ENCODE measurements around the gene SLC6A16.
"Not testable (repeated sequence)": the region's sequence is repeated elsewhere in the genome, so short reads cannot be mapped to it uniquely, and the experiment has no call there.

SLC6A16 gene

DNA sequence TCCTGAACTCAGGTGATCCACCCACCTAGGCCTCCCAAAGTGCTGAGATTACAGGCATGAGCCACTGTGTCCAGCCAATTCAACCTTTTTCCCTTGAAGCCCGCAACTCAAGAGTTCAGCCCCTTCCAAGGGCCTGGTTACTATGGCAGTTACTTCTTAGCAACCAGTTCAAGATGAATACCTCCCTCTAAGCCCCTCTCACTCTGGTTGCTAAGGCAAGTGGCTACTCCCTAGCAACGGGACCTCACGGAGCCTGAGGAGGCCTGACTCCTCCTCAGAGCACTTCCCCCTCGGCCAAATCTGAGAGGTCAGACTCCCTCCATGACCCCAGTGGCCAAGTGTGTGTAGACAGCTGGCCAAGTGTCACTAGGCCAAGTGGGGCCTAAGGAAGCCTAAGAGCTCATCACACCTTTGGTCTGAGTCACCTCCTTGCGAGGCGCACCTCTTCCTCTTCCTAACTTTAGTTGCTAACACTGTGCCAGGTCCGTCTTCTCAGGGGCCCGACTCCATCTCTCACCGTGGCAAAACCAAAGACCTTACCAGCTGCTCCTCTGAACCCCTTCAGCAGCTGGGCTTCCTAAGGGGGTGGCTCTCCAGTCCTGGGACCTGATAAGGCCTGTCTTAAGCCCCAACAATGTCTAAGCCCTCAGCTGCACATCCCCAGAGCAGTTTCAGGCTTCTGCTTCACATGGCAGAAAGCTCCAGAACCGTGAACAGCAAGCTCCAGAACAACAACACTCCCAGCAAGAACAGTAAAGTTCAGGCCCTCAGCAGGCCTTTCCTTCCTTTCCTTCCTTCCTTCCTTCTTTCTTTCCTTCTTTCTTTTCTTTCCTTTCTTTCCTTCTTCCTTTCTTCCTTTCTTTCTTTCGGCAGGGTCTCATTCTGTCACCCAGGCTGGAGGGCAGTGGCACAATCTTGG, 19.8 kb upstream of the SLC6A16 start:
- no peak for DNase-seq

DNA sequence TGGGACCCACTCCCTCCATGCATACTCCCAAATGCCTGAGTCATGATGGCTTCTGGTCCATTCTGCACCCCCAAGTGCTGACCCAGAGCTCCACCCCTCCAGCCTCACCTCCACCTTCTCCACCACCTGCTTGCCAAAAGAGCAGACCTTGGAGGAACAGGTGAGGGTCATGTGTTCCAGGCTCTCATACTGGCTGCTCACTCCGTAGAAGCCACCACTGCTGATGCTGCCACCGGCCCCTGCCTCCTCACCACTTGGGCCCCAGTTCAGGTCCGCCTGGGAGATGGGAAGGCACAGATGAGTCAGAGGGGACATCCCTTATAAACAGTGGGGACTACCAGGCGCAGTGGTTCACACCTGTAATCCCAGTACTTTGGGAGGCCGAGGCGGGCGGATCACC, 18.1 kb upstream of the SLC6A16 start:
- DNase-seq, result no peak

DNA sequence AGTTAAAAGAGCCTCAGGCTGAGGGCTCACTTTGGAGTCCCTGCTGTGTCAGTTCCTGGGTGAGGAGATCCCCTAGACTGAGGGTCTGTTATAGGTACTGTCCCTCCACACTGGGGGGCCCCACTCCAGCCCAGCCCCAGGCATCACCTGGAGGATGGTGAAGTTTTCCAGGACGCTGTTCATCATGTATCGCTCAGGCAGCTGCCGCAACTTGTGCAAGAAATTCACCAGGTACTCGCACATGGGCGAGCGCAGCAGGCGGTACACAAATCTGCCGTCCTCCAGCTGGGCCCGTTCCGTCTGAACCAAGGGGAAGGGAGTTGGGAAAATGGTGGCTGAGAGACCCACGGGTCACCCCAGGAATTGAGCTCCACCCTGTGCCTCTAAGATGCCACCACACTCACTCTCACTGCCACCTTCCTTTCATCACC, 17.3 kb upstream of the SLC6A16 start:
- no peak for DNase-seq

DNA sequence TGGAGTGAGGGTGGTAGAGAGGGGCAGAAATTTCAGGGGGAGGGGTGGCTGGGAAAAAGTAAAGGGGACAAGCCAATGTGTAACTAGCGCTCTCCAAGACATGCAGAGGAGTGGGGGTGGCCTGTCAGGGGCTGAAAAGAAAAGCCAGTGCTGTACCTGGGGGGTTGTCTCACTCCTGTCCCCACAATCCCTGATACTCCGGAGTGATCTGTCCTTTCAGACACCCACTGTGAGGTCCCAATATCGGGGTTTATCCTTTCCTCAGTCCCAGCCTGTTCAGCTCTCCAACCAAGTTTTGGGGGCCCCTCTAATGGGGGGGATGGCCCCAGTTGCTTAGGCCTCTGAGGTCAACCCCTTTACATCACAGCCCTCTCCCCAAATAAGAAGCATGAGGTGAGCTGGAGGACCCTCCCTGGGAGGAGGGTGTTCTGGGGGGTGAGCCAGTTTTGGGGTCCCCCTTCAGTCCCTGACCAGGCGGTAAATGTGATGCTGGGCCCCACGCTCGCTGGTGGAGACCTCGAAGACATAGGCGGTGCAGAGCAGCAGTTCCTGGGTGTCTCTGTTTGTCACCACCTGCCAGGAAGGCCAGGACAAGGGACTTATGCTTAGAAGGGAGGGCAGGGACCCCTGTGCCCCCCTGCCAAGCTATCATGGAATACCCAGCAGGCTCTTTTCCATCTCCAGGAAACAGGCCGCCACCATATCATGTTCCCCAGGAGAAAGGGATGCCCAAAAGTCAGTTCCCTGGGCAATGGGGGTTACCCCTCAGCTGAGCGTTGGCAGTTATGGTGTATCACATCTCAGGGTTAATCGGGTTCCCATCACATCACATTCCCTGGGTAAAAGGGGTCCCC, 16.1 kb upstream of the SLC6A16 start:
- DNase-seq, result no peak

DNA sequence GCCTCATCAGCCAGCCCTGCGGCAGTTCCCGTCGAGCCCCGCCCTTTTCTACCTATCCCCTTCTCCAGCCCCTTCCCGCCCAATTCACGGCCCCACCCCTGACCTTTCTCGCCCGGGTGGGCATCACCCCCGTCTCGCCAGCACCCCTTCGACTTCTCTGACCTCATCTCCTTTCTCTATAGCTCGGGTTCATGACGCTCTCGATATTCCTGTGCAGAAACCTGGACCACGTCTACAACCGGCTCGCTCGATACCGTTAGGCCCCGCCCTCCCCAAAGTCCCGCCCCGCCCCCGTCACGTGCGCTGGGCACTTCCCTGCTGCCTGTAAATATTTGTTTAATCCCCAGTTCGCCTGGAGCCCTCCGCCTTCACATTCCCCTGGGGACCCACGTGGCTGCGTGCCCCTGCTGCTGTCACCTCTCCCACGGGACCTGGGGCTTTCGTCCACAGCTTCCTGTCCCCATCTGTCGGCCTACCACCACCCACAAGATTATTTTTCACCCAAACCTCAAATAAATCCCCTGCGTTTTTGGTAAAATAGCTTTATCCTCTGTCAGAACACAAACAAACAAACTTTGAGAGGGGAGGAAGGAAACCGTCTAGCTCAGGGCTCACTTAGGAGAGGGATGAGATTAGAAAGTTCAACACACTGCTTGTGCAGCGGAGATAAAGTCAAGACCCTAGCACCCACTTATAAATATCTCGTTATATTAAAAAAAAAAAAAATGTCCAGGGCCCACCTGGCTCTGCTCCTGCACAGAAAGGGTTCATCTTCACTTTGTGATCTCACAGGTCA, 15.3 kb upstream of the SLC6A16 start:
- no peak for DNase-seq

DNA sequence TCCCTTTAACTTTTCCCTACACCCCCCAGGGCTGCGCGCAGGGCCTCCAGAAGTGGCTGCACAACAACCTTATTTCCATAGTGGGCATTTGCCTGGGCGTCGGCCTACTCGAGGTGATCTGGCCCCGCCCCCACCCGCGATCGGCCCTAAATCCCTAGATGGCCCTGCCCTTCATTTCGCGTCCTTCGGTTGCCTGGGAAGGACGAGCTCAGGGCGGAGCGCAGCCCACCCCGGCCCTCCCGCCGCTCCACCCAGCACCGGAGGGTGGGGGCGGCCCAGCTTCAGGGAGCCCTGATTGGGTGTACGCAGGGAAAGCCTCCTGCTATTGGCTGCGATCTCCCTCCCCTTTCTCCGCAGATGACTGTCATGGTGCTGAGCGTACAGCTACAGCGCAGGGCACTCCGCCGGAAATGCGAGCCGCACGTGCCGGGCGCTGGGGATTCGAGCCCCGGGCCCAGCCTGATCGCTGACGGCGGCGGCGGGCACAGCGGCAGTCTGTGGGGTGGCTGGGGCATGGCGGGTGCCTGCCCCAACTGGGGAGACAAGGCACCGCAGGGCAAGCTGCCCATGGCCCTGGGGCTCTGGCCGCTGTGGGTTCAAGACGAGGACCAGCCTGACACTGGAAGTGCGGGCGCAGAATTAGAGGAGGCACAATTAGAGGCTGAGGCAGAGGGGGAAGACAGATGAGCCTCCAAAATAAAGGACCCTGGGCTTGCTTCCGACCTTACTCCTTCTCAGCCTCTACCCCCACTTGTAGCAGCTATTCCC, 14.5 kb upstream of the SLC6A16 start:
- no peak for DNase-seq

DNA sequence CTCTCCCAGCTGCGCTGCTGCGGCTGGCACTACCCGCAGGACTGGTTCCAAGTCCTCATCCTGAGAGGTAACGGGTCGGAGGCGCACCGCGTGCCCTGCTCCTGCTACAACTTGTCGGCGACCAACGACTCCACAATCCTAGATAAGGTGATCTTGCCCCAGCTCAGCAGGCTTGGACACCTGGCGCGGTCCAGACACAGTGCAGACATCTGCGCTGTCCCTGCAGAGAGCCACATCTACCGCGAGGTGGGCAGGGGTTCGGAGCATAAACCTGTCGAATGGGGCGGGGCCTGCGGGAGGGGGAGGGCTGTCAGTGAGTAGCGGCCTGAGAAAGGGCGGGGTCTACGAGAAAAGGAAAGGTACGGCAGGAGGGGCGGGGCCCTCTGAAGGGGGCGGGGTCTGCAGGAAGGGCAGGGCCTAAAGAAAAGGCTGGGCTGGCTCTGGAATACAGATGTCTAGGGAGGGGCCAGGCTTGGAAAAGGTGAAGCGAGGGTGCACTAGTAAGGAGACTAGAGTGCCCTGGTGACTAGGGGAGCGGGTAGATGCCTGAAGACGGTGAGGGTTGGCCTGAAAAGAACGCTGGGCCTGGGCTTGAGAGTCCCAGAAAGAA, 13.8 kb upstream of the SLC6A16 start:
- DNase-seq, result peak; percentile 64

DNA sequence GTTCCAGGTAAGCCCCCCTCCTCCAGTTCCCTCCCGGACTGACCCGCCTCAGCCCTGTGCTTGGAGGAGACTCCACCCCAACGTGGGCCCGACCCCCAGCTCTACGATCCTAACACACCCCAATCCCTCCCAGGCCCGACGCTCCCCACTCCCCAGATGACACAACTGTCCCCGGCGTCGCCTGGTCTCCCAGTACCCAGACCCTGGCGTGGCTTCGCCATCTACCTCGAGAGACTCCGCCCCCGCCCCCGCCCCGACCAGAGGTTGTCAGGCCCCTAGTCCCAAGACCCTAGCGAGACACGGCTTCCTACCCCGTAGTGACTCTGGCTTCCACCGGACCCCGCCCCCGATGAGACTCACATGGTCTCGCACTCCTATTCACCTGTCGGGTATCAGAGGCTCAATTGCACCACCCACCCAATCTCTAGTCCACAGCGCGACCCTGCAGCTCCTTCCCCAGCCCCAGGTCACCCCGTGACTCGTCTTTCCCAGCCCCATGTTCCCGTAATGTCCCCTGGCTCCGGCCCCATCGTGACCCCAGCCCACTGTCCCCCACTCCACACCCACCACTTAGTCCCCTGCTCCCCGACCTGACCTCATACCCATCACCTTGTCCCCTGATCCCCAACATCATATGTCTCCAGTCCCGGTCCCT, 13.2 kb upstream of the SLC6A16 start:
- DNase-seq, result no peak

DNA sequence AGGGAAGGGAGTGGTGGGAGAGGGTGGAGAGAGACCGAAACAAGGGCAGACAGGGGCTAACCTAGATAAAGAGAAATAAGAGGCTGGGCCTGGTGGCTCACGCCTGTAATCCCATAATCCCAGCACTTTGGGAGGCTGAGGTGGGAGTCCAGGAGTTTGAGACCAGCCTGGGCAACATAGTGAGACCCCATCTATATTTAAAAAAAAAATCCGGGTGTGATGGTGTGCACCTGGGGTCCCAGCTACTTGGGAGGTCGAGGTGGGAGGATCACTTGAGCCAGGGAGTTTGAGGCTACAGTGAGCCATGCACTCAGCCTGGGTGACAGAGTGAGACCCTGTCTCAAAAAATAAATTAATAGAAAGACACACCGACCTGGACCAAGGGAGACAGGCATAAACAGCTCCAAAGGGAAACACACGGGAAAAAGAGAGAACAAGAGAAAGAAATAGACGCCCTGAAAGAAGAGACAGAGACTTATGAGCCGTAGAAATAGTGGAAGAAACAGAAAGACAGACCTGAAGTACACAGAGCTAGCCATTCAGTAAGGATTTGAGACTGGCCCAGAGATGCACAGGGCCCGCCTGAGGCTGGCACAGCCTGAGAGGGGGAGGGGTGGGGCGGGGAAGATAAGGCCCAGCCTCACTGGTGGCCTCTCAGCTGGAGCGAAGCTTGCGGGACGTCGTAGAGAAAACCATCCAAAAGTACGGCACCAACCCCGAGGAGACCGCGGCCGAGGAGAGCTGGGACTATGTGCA, 12.5 kb upstream of the SLC6A16 start:
- no peak for DNase-seq

DNA sequence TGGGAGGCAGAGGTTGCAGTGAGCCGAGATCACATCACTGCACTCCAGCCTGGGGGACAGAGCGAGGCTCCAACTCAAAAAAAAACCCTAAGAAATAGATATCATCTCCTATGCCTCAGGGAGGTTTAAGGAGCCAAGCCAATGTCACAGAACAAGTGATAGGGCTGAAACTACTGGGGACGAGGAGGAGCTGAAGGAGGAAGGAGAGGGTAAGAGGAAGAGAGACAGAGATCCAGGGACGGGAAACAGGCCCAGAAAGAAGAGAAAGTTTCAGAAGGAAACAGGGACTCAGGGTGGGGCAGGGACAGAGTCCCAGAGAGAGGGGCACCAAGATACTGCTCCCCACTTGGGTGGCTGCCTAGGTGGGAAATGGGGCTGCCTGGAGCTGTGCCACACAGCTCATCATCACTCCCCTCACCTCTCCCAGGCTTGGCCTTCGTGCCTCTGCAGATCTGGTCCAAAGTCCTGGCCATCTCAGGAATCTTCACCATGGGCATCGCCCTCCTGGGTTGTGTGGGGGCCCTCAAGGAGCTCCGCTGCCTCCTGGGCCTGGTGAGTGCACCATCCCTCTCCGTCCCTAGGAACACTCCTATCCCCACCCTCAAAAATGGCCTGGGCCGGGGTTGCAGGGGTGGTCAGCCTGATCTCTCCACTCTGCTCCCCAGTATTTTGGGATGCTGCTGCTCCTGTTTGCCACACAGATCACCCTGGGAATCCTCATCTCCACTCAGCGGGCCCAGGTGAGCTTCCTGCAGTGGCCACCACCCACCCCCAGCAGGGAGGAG, 11.7 kb upstream of the SLC6A16 start:
- no peak for DNase-seq

DNA sequence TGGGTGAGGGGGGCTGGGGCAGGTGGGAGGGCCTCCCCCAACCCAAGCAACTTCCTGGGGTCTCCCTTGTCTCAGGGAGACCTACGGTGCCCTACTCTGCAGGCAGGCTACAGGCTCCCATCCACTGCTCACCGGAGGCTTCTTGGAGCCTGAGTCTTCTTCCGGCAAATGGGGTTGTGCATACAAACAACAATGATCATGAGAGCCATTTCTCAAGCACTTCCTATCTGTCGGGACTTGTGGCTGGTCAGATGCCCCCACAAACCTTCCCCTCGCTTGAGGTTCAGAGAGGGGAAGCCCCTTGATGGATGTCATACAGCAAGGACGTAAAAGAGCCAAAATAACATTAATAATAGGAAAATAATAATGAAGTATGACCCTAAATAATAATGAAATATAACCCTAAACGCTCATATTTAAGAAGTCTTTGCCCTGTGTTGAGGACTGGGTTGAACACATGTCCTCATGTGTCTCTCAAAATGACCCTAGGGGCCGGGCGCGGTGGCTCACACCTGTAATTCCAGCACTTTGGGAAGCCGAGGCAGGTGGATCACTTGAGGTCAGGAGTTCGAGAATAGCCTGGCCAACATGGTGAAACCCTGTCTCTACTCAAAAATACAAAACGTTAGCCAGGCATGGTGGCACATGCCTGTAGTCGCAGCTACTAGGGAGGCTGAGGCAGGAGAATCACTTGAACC, 10.9 kb upstream of the SLC6A16 start:
- peak; percentile 43 for DNase-seq

DNA sequence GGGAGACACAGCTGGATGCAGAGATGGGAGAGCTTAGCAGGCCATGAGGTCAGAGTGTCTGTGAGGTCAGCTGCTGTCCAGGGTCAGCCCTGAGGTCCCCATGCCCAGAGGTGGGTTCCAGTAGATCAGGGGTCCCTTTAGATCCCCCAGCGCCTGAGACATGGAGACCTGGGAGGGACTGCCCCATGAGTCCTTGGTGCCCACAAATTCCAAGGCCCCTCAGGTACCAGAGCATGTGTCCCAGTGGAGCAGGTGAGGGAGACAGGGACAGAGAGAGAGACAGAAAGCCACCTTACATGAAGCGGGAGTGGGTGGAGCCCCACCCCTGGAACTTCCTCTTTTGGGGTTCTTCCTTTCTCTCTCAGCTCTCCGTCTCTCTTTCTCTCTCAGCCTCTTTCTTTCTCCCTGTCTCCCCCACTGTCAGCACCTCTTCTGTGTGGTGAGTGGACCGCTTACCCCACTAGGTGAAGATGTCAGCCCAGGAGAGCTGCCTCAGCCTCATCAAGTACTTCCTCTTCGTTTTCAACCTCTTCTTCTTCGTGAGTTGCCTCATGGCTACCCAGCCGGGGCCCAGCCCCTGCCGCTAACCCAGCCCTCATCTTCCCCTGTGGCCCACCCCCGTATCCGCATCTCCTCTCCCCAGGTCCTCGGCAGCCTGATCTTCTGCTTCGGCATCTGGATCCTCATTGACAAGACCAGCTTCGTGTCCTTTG, 10.2 kb upstream of the SLC6A16 start, which contains the start of gene CD37:
Gene CD37, plus strand, starts transcription at position 336 of the 713 bp plus-strand sequence. Its CDS starts 135 bp downstream, at position 471.
- peak; percentile 70 for DNase-seq

DNA sequence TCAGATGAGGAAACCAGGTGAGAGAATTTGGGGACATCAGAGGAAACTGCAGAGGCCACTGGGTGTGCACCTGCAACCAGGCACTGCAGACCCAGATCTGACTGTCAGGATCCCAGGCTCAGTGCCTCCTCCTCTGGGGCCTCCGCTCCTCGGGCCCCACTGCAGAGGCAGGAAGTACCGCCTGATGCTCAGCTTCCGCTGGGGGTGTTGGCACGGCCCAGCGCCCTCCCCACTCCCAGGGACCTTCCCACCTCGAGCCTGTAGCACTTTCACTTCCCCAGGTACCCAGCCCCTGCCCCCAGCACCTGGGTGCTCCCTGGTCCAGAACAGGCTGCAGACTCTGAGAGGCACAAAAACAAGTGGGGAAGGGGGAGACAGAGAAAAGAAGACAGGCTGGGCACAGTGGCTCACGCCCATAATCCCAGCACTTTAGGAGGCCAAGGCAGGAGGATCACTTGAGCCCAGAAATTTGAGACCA, 8.9 kb upstream of the SLC6A16 start:
- peak; percentile 75 for DNase-seq

DNA sequence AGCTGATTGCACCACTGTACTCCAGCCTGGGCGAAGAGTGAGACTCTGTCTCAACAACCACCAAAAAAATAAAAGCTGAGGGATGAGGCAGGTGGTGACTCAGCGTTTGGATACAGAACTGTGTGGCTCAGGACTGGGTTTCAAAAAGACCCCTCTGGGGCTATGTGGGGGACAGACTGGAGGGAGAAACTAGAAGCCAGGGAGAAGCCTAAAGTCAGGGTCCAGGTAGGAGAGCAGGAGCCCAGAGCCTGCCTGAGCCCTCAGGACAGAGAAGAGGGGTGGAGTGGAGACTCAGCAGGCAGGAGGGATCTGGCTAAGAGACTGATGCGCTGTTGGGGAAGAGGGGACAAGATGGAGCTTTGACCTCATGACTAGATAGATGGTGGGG, 8.4 kb upstream of the SLC6A16 start:
- DNase-seq, result no peak

DNA sequence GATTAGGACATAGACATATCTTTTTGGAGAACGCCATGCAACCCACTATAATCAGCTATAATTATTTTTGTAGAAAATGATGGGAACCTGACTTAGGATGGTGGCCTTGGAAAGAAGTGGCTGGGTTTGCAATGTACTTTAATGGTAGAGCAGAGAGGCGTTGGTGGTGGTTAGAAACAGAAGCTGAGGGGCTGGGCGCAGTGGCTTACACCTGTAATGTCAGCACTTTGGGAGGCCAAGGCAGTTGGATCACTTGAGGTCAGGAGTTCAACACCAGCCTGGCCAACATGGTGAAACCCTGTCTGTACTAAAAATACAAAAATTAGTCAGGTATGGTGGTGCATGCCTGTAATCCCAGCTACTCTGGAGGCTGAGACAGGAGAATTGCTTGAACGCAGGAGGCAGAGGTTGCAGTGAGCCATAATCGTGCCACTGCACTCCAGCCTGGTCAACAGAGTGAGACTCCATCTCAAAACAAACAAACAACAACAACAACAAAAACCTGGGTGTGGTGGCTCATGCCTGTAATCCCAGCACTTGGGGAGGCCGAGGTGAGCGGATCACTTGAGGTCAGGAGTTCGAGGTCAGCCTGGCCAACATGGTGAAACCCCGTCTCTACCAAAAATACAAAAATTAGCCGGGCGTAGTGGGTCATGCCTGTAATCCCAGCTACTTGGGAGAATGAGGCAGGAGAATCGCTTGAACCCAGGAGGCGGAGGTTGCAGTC, 7.9 kb upstream of the SLC6A16 start:
- not testable (repeated sequence) for DNase-seq

DNA sequence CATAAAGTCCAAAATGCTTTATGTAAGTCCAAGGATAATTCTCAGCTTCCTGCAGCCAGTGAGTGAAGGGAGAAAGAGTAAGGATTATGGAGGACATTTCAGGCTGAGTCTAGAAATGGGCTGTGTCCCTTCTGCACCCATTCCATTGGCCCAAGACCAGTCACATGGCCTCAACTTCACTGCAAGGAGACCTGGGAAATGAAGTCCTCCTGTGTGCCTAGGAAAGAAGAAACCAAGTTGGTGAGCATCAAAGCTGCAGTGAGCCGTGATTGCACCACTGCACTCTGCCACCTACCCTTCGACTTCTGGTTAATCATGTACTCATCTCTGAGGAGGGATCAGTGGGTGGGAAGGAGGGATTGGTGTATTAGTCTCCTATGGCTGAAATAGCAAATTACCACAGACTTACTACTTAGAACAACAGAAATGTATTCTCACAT, 6.6 kb upstream of the SLC6A16 start:
- DNase-seq, result peak; percentile 69

DNA sequence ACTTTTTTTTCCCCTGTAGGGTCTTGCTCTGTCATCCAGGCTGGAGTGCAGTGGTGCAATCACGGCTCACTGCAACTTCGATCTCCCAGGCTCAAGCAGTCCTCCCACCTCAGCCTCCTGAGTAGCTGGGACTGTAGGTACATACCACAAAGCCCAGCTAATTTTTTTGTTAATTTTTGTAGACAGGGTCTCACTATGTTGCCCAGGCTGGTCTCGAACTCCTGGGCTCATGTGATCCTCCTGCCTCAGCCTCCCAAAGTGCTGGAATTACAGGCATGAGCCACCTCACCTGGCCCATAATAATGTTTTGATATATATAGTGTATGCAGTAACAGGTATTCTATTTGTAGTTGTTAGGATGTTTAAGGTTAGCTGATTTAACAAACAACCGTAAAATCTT, 6.2 kb upstream of the SLC6A16 start:
- peak; percentile 11 for DNase-seq

Data from stimulated activated CD8-positive, alpha-beta memory T cell treated with anti-CD3 and anti-CD28 coated beads, Interleukin-4, amount 100 ng/mL, for 48 hours (primary cell).